ENCODE data around the gene ATP12A.
A peak's percentile ranks its signal among the peaks of the same experiment; 100 is the strongest.

The ATP12A gene

GRCh38 chr13:24663089-24663395 is 17.2 kb upstream of the ATP12A start:
- no peak for DNase-seq (ENCODE audit: low read depth in 2 of 2)

GRCh38 chr13:24663586-24663985 is 16.6 kb upstream of the ATP12A start:
- no peak for DNase-seq (ENCODE audit: low read depth in 2 of 2)

- no peak for DNase-seq (ENCODE audit: low read depth in 2 of 2)
Observed at GRCh38 chr13:24664726-24665409, 15.3 kb upstream of the ATP12A start.

GRCh38 chr13:24668511-24668910 is 11.7 kb upstream of the ATP12A start:
- no peak for DNase-seq (ENCODE audit: low read depth in 2 of 2)

- DNase-seq (ENCODE audit: low read depth in 2 of 2): no peak
Observed at GRCh38 chr13:24668955-24669582, 11.1 kb upstream of the ATP12A start.

GRCh38 chr13:24670174-24670573 is 10.0 kb upstream of the ATP12A start:
- DNase-seq (ENCODE audit: low read depth in 2 of 2): no peak

GRCh38 chr13:24670961-24671381 is 9.2 kb upstream of the ATP12A start:
- no peak for DNase-seq (ENCODE audit: low read depth in 2 of 2)

- no peak for DNase-seq (ENCODE audit: low read depth in 2 of 2)
Observed at GRCh38 chr13:24671386-24672113, 8.7 kb upstream of the ATP12A start.

- DNase-seq (ENCODE audit: low read depth in 2 of 2): no peak
Observed at GRCh38 chr13:24672141-24673132, 7.8 kb upstream of the ATP12A start.

- DNase-seq (ENCODE audit: low read depth in 2 of 2): no peak
Observed at GRCh38 chr13:24675806-24676570, 4.2 kb upstream of the ATP12A start.

- no peak for DNase-seq (ENCODE audit: low read depth in 2 of 2)
Observed at GRCh38 chr13:24678151-24678550, 2.1 kb upstream of the ATP12A start.

- no peak for DNase-seq (ENCODE audit: low read depth in 2 of 2)
Observed at GRCh38 chr13:24679686-24680085, 522 bp upstream of the ATP12A start.

GRCh38 chr13:24680921-24681604 is 855 bp downstream of the ATP12A start:
- no peak for DNase-seq (ENCODE audit: low read depth in 2 of 2)

- DNase-seq (ENCODE audit: low read depth in 2 of 2): no peak
Observed at GRCh38 chr13:24681930-24682329, 1.7 kb downstream of the ATP12A start.

- DNase-seq (ENCODE audit: low read depth in 2 of 2): no peak
Observed at GRCh38 chr13:24682353-24682752, 2.1 kb downstream of the ATP12A start.

- DNase-seq (ENCODE audit: low read depth in 2 of 2): no peak
Observed at GRCh38 chr13:24683351-24683750, 3.1 kb downstream of the ATP12A start.

GRCh38 chr13:24683838-24684599 is 3.8 kb downstream of the ATP12A start:
- peak; percentile 26 to 42 for DNase-seq (ENCODE audit: low read depth in 2 of 2)

GRCh38 chr13:24684600-24684998 is 4.4 kb downstream of the ATP12A start:
- peak; percentile 14 to 17 for DNase-seq (ENCODE audit: low read depth in 2 of 2)

- DNase-seq (ENCODE audit: low read depth in 2 of 2): no peak
Observed at GRCh38 chr13:24685314-24685713, 5.1 kb downstream of the ATP12A start.

GRCh38 chr13:24687611-24688010 is 7.4 kb downstream of the ATP12A start:
- no peak for DNase-seq (ENCODE audit: low read depth in 2 of 2)

Measured in stimulated activated CD8-positive, alpha-beta memory T cell treated with anti-CD3 and anti-CD28 coated beads, Interleukin-7, amount 100 ng/mL, for 4 hours (primary cell).